Heart left ventricle (tissue), 13 donors: ENCODE results near the gene DIPK2B.

Source experiments
- POLR2A ChIP-seq, 2 donors: fragments of 450-650 bp; IDR thresholded peaks; one replicate each; pipeline ENCODE4 v1.6.1; 2017; ENCODE audit warnings: antibody characterized with exemption in 2 of 2, mild to moderate bottlenecking in 2 of 2, moderate library complexity in 2 of 2
- TF ChIP-seq, protein P1 (sequence below), 12 donors: fragments of 200-600 bp; sonication (generic) in 4 of 12; IDR thresholded peaks; one replicate each; pipeline versions ENCODE4 v1.5.0 to v1.8.0; 2018 to 2022; ENCODE audit warnings: antibody characterized with exemption in 12 of 12, mild to moderate bottlenecking in 5 of 12
- donor health status: ischemic (EF 13 %, LVEDD 7.1; RV severe dilation, severe dysfunction).
- donor health status: DM: no; HTN: yes; CAD: no.
- donor health status: DM: no; HTN: no; CAD: no.
- donor health status: ischemic (EF 25% LVEDD 6.9; RV normal size, moderate dysfunction).
- donor health status: ischemic (EF 25% LVEDD 5.7; RV mildly dilated, moderate dysfunction).
- donor health status: ischemic (EF 35%, LVEDD 5.7; RV mildly dilated, moderate dysfunction).
- donor health status: nonischemic (EF 11% LVEDD 7.7; RV severe dilation, severe dysfunction).
- donor health status: DM: yes; HTN: yes; CAD: no.
- donor health status: PGD.
- donor health status: ischemic (EF 29% LVEDD 5.4; RV normal size, mild dysfunction).
- donor health status: nonischemic (EF 23%, LVEDD 6.1; RV moderate dilation, normal function).

DNA sequence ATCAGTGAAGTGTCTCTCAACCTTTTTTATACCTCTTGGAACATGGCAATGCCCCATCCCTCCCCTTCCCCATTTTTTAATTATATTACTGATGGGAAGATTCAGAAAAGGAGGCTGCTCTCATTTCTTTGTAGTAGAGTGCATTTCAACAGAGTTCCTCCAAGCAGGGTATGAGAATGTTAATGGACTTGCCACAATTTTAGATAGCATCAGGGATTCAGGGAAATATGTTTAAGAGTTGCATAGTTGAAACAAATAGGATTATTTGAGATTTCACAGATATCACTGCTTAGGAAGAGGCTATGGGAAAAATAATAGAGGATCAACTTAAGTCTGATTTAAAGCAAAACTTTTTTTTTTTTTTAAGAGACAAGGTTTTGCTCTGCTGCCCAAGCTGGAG is 46.2 kb downstream of the DIPK2B start:
- TF ChIP-seq, protein P1, sequence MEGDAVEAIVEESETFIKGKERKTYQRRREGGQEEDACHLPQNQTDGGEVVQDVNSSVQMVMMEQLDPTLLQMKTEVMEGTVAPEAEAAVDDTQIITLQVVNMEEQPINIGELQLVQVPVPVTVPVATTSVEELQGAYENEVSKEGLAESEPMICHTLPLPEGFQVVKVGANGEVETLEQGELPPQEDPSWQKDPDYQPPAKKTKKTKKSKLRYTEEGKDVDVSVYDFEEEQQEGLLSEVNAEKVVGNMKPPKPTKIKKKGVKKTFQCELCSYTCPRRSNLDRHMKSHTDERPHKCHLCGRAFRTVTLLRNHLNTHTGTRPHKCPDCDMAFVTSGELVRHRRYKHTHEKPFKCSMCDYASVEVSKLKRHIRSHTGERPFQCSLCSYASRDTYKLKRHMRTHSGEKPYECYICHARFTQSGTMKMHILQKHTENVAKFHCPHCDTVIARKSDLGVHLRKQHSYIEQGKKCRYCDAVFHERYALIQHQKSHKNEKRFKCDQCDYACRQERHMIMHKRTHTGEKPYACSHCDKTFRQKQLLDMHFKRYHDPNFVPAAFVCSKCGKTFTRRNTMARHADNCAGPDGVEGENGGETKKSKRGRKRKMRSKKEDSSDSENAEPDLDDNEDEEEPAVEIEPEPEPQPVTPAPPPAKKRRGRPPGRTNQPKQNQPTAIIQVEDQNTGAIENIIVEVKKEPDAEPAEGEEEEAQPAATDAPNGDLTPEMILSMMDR (IDR thresholded peaks at IDR 0.05), result no peak
- no peak for TF ChIP-seq POLR2A (IDR thresholded peaks at IDR 0.05)
